Mesenchymal stem cell (in vitro differentiated cells and primary cell): ENCODE results near the gene INSYN2A.

ENCODE experiments used
- DNase-seq: peaks from one replicate; pipeline ENCODE4 v3.0.0-alpha.2; 2013
- H2AFZ ChIP-seq: one replicate; pipeline ENCODE4 v1.6.1; 2013; ENCODE audit warnings: low read depth, mild to moderate bottlenecking, control low read depth, inconsistent platforms, low read length, moderate library complexity
- H2AK5ac ChIP-seq: 2 replicates; pipeline ENCODE4 v1.6.1; 2013; ENCODE audit warnings: low read length, moderate library complexity, mild to moderate bottlenecking, inconsistent platforms; ENCODE audit not compliant: severe bottlenecking
- H2BK120ac ChIP-seq: one replicate; pipeline ENCODE4 v1.6.1; 2013; ENCODE audit warnings: low read depth, mild to moderate bottlenecking, inconsistent platforms, low read length, moderate library complexity
- H2BK12ac ChIP-seq, 2 experiments: one replicate each; pipeline ENCODE4 v1.6.1; 2013; ENCODE audit warnings: inconsistent platforms in 2 of 2, low read length in 2 of 2, mild to moderate bottlenecking in 2 of 2, moderate library complexity in 2 of 2, control low read depth in 1 of 2
- H2BK15ac ChIP-seq: one replicate; pipeline ENCODE4 v1.6.1; 2013; ENCODE audit warnings: mild to moderate bottlenecking, low read depth, inconsistent platforms; ENCODE audit not compliant: poor library complexity, severe bottlenecking
- H2BK5ac ChIP-seq: 2 replicates; pipeline ENCODE4 v1.6.1; 2013; ENCODE audit warnings: low read depth, mild to moderate bottlenecking, low read length, control low read depth, inconsistent platforms; ENCODE audit not compliant: poor library complexity, severe bottlenecking
- H3K14ac ChIP-seq, 2 experiments: one replicate each; pipeline ENCODE4 v1.6.1; 2013; ENCODE audit warnings: inconsistent platforms in 2 of 2, low read length in 2 of 2, control low read depth in 1 of 2, mild to moderate bottlenecking in 1 of 2, moderate library complexity in 1 of 2
- H3K18ac ChIP-seq, 2 experiments: one replicate each; pipeline ENCODE4 v1.6.1; 2013; ENCODE audit warnings: inconsistent platforms in 2 of 2, low read length in 2 of 2, control low read depth in 1 of 2, low read depth in 1 of 2, mild to moderate bottlenecking in 1 of 2
- H3K23ac ChIP-seq, 2 experiments: one replicate each; pipeline ENCODE4 v1.6.1; 2013; ENCODE audit warnings: inconsistent platforms in 2 of 2, low read length in 2 of 2, mild to moderate bottlenecking in 2 of 2, moderate library complexity in 2 of 2, control low read depth in 1 of 2
- H3K27ac ChIP-seq: 2 replicates; pipeline ENCODE4 v1.5.1; 2013; ENCODE audit warnings: mild to moderate bottlenecking, moderate library complexity, low read length, control low read depth, inconsistent platforms; ENCODE audit not compliant: poor library complexity, severe bottlenecking
- H3K27me3 ChIP-seq, 2 experiments: 2 replicates each; pipeline versions ENCODE4 v1.6.1 to v1.7.0; 2013; ENCODE audit warnings: low read length in 2 of 2, mild to moderate bottlenecking in 2 of 2, moderate library complexity in 2 of 2, control low read depth in 1 of 2, inconsistent platforms in 1 of 2; ENCODE audit not compliant: control insufficient read depth in 1 of 2, insufficient read depth in 1 of 2
- H3K36me3 ChIP-seq, 2 experiments: 2 replicates each; pipeline versions ENCODE4 v1.6.1 to v1.7.0; 2013; ENCODE audit warnings: low read length in 2 of 2, control low read depth in 1 of 2, inconsistent platforms in 1 of 2, low read depth in 1 of 2, mild to moderate bottlenecking in 1 of 2; ENCODE audit not compliant: insufficient read depth in 2 of 2, control insufficient read depth in 1 of 2
- H3K4ac ChIP-seq, 2 experiments: one replicate each; pipeline ENCODE4 v1.6.1; 2013; ENCODE audit warnings: inconsistent platforms in 2 of 2, low read length in 2 of 2, mild to moderate bottlenecking in 2 of 2, moderate library complexity in 2 of 2, control low read depth in 1 of 2, low read depth in 1 of 2
- H3K4me1 ChIP-seq: 2 replicates; pipeline ENCODE4 v1.6.1; 2013; ENCODE audit warnings: low read depth, low read length, control low read depth; ENCODE audit not compliant: control insufficient read depth, insufficient read depth
- H3K4me2 ChIP-seq: 2 replicates; pipeline ENCODE4 v1.6.1; 2013; ENCODE audit warnings: low read length, mild to moderate bottlenecking, inconsistent platforms; ENCODE audit not compliant: poor library complexity, severe bottlenecking
- H3K4me3 ChIP-seq, 2 experiments: 2 replicates each; pipeline versions ENCODE4 v1.5.1 to v1.7.0; 2013; ENCODE audit warnings: low read length in 2 of 2, mild to moderate bottlenecking in 2 of 2, control low read depth in 1 of 2, low read depth in 1 of 2; ENCODE audit not compliant: insufficient read depth in 1 of 2
- H3K79me1 ChIP-seq: replicated peaks from 2 replicates; pipeline ENCODE4 v1.6.1; 2013; ENCODE audit warnings: mild to moderate bottlenecking, control low read depth, low read length, inconsistent platforms; ENCODE audit not compliant: poor library complexity, severe bottlenecking
- H3K9ac ChIP-seq: 2 replicates; pipeline ENCODE4 v1.7.0; 2013; ENCODE audit warnings: mild to moderate bottlenecking, low read length, moderate library complexity
- H3K9me3 ChIP-seq: 2 replicates; pipeline ENCODE4 v1.7.0; 2013; ENCODE audit warnings: mild to moderate bottlenecking, low read length; ENCODE audit not compliant: control insufficient read depth
- H4K8ac ChIP-seq: one replicate; pipeline ENCODE4 v1.6.1; 2013; ENCODE audit warnings: inconsistent platforms, mild to moderate bottlenecking, low read length, moderate library complexity
- H4K91ac ChIP-seq: one replicate; pipeline ENCODE4 v1.6.1; 2013; ENCODE audit warnings: mild to moderate bottlenecking, low read length, inconsistent platforms
- WGBS: methylation state at CpG from one replicate; pipeline ENCODE4 v1.1.7; 2013; ENCODE audit warnings: mixed read lengths; 5-methylcytosine and 5-hydroxymethylcytosine counted together

Gene INSYN2A

GRCh38 chr10:127189226-127189625, 7.2 kb downstream of the INSYN2A start:
- Histone ChIP-seq H2BK5ac (no peak overlapping the region), H3K18ac (no peak overlapping the region), H3K9me3 (no peaks in the 10 kb centered on the region), H3K36me3 (peaks cover 3 to 18% of the 10 kb centered on the region in 2 experiments), H3K27me3 (no peaks in the 10 kb centered on the region), H3K4me2 (no peak overlapping the region), H3K4ac (no peak overlapping the region), H2AFZ (no peak overlapping the region), H3K4me1 (no peaks in the 10 kb centered on the region), H3K23ac (no peak overlapping the region), H2AK5ac (no peak overlapping the region), H3K14ac (no peak overlapping the region), H3K4me3 (no peak overlapping the region), H2BK120ac (no peak overlapping the region), H2BK15ac (no peak overlapping the region), H2BK12ac (no peak overlapping the region), H3K9ac (no peak overlapping the region), H3K79me1 (peaks cover 4% of the 10 kb centered on the region), H4K8ac (no peak overlapping the region), H3K27ac (no peak overlapping the region), H4K91ac (no peak overlapping the region)
- no peak for DNase-seq

GRCh38 chr10:127186813-127187212, 9.6 kb downstream of the INSYN2A start:
- H3K14ac ChIP-seq = no peak overlapping the region
- peaks cover 7% of the 10 kb centered on the region for H3K79me1 ChIP-seq
- H2AK5ac ChIP-seq = no peak overlapping the region
- no peak overlapping the region for H2BK5ac ChIP-seq
- no peak overlapping the region for H2BK120ac ChIP-seq
- H3K4ac ChIP-seq = no peak overlapping the region
- no peak overlapping the region for H3K23ac ChIP-seq
- no peak overlapping the region for H2BK15ac ChIP-seq
- no peak overlapping the region for H2AFZ ChIP-seq
- H4K91ac ChIP-seq = no peak overlapping the region
- no peak overlapping the region for H3K18ac ChIP-seq
- H3K36me3 ChIP-seq = peaks cover 3 to 25% of the 10 kb centered on the region in 2 experiments
- no peak for DNase-seq
- no peaks in the 10 kb centered on the region for H3K4me1 ChIP-seq
- 76% methylated on average over 7 of the region's 7 CpGs for WGBS
- H3K4me2 ChIP-seq = no peak overlapping the region
- H3K9me3 ChIP-seq = no peaks in the 10 kb centered on the region
- H3K27me3 ChIP-seq = no peaks in the 10 kb centered on the region
- no peak overlapping the region for H2BK12ac ChIP-seq
- H4K8ac ChIP-seq = no peak overlapping the region
- no peak overlapping the region for H3K4me3 ChIP-seq
- peak overlapping the region; percentile 48 for H3K9ac ChIP-seq
- no peak overlapping the region for H3K27ac ChIP-seq

DNA sequence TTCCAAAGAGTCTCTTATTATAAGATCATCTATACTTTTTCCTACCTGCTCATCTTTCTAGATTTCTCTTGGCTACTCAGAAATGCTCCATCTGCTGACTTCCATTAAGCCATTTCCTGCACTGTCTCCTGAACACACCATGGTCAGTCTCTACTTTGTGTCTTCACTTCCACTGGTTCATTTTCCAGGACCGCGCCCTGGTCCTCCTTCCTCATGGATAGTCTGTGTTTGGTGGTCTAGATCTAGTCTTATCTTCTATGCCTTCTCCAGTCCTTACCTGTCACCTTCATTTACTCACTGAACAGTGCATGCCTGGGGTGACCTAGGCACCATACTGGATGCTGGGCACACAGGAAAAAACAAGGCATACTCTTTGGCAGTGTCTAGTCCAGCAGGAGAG, 11.8 kb downstream of the INSYN2A start:
- Histone ChIP-seq H2BK15ac (no peak overlapping the region), H3K79me1 (peaks cover 7% of the 10 kb centered on the region), H2BK12ac (no peak overlapping the region), H2BK120ac (no peak overlapping the region), H3K18ac (no peak overlapping the region), H3K36me3 (peaks cover 3 to 32% of the 10 kb centered on the region in 2 experiments), H2AFZ (no peak overlapping the region), H3K23ac (no peak overlapping the region), H3K27ac (no peak overlapping the region), H3K4ac (no peak overlapping the region), H3K9me3 (peaks cover 5% of the 10 kb centered on the region), H3K4me3 (no peak overlapping the region), H3K4me2 (no peak overlapping the region), H2AK5ac (no peak overlapping the region), H2BK5ac (no peak overlapping the region), H3K14ac (no peak overlapping the region), H3K4me1 (no peaks in the 10 kb centered on the region), H3K27me3 (no peaks in the 10 kb centered on the region), H4K8ac (no peak overlapping the region), H4K91ac (no peak overlapping the region), H3K9ac (no peak overlapping the region)
- WGBS = 100% methylated on average over 2 of the region's 2 CpGs
- no peak for DNase-seq

GRCh38 chr10:127182161-127182560, 14.2 kb downstream of the INSYN2A start:
- H3K4me3 ChIP-seq = no peak overlapping the region
- no peak overlapping the region for H2BK5ac ChIP-seq
- H3K4ac ChIP-seq = no peak overlapping the region
- H3K9ac ChIP-seq = no peak overlapping the region
- WGBS = 100% methylated on average over 4 of the region's 4 CpGs
- no peak overlapping the region for H3K27ac ChIP-seq
- H4K8ac ChIP-seq = no peak overlapping the region
- no peak overlapping the region for H2BK12ac ChIP-seq
- no peak for DNase-seq
- no peaks in the 10 kb centered on the region for H3K27me3 ChIP-seq
- no peak overlapping the region for H2AFZ ChIP-seq
- no peak overlapping the region for H2BK120ac ChIP-seq
- H3K36me3 ChIP-seq = peaks cover 12 to 38% of the 10 kb centered on the region in 2 experiments
- H3K23ac ChIP-seq = no peak overlapping the region
- H3K14ac ChIP-seq = no peak overlapping the region
- H3K4me1 ChIP-seq = no peaks in the 10 kb centered on the region
- peaks cover 5% of the 10 kb centered on the region for H3K9me3 ChIP-seq
- H3K4me2 ChIP-seq = no peak overlapping the region
- H2BK15ac ChIP-seq = no peak overlapping the region
- H2AK5ac ChIP-seq = no peak overlapping the region
- no peak overlapping the region for H3K18ac ChIP-seq
- H4K91ac ChIP-seq = no peak overlapping the region
- H3K79me1 ChIP-seq = peaks cover 8% of the 10 kb centered on the region
